GM21737 (cell line): Measurements from ENCODE around the gene TRAPPC12.
"Not testable (repeated sequence)": the region's sequence is repeated elsewhere in the genome, so short reads cannot be mapped to it uniquely, and the experiment has no call there.

Experiments used
- ATAC-seq: cut with Tn5 transposase; IDR thresholded peaks from one replicate; pipeline ENCODE4 v1.9.1; 2021; ENCODE audit warnings: mild to moderate bottlenecking, moderate library complexity; ENCODE audit not compliant: unreplicated experiment

The TRAPPC12 gene

GRCh38 chr2:3451926-3452671 is 72.6 kb downstream of the TRAPPC12 start:
- ATAC-seq, result no peak

GRCh38 chr2:3453190-3453999 is 73.9 kb downstream of the TRAPPC12 start:
- ATAC-seq, result no peak

GRCh38 chr2:3454005-3454404 is 74.5 kb downstream of the TRAPPC12 start:
- not testable (repeated sequence) for ATAC-seq

- no peak for ATAC-seq
Observed at GRCh38 chr2:3454802-3455201, 75.3 kb downstream of the TRAPPC12 start.

- ATAC-seq, result no peak
Observed at GRCh38 chr2:3456125-3456524, 76.6 kb downstream of the TRAPPC12 start.

- no peak for ATAC-seq
Observed at GRCh38 chr2:3457524-3458395, 78.3 kb downstream of the TRAPPC12 start.

GRCh38 chr2:3458396-3459184 is 79.1 kb downstream of the TRAPPC12 start:
- ATAC-seq, result no peak

GRCh38 chr2:3459185-3460015 is 79.9 kb downstream of the TRAPPC12 start:
- no peak for ATAC-seq

- no peak for ATAC-seq
Observed at GRCh38 chr2:3460156-3460555, 80.7 kb downstream of the TRAPPC12 start.

GRCh38 chr2:3460831-3461800 is 81.6 kb downstream of the TRAPPC12 start:
- ATAC-seq, result no peak

GRCh38 chr2:3461801-3462492 is 82.5 kb downstream of the TRAPPC12 start:
- peak; percentile 69 for ATAC-seq

GRCh38 chr2:3462493-3463104 is 83.1 kb downstream of the TRAPPC12 start:
- ATAC-seq, result peak; percentile 5

GRCh38 chr2:3463186-3463835 is 83.8 kb downstream of the TRAPPC12 start:
- ATAC-seq, result no peak

- ATAC-seq, result no peak
Observed at GRCh38 chr2:3463944-3464343, 84.5 kb downstream of the TRAPPC12 start.

- ATAC-seq, result no peak
Observed at GRCh38 chr2:3464401-3465005, 85.0 kb downstream of the TRAPPC12 start.

GRCh38 chr2:3465328-3465727 is 85.8 kb downstream of the TRAPPC12 start:
- ATAC-seq, result no peak
